ENCODE results near the gene NFIL3.
A peak's percentile ranks its signal among the peaks of the same experiment; 100 is the strongest.
"Not testable (repeated sequence)": the region's sequence is repeated elsewhere in the genome, so short reads cannot be mapped to it uniquely, and the experiment has no call there.

Gene NFIL3

DNA sequence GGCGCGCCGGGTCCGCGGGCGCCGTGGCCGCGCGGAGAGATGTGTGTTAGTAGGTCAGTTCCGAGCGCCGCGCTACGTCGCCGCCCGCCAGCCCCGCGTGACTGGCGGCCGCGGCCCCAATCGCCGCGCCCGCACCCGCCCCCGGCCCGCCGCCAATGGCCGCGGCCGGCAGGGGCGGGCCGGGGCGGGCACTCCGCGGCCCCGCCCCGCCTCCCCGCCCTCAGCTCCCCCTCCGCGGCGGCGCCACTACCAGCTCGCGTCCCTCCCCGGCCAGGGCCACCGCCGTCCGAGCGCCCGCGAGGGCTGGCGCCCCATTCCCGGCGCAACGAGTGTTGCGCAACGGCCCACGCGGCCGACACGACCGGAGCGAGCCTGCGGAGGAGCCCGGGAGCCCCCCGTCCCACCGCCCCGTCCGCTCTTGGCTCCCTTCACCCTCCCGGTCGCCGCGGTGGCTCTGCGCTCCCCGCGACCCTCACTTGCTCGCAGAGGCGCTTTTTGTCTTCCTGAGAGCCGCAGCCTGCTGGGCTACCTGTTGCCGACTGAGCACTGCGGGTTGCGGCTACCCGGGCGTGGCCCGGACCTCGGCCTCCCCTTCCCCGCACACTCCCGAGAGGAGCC, at the start of gene NFIL3:
NFIL3 (minus strand) TSS at position 48 of the 618 bp plus-strand sequence. CDS start 13,098 bp downstream, outside the sequence.
- DNase-seq, result peak; percentile 63

- not testable (repeated sequence) for DNase-seq
Observed at GRCh38 chr9:91471524-91471923, 47.9 kb upstream of the NFIL3 start.

DNA sequence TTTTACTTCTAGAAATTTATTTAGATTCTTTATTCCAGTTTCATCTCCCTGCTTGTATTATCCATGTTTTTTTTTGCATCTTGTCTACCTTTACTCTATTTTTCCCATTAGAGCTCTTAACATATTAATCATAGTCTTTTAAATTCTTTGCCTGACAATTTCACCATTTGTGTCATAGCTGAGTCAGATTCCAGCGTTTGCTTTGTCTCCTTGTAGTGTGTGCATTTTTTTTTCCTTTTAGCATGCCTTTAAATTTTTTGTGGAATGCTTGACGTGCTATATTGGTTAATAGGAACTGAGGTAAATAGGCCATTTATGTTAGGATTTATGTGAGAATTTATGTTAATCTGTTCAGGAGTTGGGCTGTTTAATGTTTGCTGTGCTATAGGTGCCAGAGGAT, 41.8 kb upstream of the NFIL3 start:
- DNase-seq, result no peak

DNA sequence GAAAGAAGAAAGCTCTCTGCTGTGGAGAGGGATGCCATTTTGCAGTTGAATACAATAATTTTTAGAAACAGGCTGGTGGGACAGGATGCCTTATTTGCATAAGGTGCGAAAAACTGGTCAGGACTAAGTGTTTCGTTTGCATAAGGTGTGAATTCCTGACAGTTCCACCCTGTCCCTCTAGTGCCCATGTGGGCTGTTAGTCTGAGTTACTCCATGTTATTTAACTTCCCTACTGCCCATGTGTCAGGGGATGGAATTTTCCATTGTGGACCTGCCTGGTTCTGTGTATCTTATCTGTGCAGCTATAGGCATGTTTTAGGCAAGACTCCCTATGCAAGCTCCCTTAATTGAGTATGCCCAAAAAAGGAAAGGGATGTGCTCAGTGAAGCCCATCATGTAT, 35.3 kb upstream of the NFIL3 start:
- no peak for DNase-seq

DNA sequence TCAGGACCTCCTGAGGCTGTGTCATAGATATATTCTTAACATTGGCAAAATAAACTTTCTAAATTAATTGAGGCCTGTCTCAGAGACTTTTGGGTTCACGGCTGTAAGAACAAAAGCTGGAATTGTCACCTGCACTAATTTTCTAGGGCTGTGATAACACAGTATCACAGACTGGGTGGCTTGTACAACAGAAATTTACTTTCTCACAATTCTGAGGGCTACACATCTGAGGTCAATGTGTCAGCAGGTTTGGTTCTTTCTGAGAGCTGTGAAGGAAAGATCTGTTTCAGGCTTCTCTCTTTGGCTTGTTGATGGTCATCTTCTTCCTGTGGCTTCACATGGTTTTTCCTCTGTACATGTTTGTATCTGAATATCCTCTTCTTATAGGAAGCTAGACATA, 29.2 kb upstream of the NFIL3 start:
- DNase-seq, result no peak

DNA sequence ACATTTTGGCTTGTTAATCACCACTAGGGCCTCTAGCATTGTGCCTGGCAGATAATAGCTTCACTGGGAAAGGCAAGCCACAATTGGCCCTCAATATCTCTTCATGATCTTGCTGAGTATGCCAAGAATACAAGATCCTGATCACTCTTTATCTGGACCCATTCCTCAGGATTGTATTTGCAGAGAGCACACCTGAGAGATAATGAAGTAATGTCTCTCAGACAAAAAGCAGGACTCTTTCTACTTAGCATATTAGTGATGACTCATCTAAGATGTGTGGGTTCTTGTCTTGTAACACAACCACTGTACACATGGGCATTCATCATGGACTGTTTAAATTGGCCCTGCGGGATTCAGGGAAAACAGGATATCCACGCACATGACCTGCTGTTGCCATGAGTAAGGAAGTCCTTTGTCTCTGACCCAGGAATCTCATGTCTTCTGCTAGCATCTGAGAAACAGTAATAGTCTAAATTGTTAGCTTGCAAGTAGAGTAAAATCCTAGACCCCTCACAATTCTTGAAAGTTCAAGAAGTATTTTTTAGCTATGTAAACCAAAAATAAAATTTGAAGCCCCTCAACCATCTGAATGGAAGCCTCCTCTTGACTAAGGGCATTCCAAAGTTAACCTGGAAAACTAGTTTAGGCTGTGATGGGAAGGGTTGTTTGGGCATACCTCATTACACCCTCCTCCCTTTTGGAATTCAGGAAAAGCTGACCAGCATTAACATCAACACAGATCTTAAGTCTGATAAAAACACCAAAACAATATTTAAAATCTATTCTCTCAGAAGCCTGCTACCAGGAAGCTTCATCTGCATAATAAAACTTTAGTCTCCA, 28.0 kb upstream of the NFIL3 start:
- DNase-seq, result no peak

DNA sequence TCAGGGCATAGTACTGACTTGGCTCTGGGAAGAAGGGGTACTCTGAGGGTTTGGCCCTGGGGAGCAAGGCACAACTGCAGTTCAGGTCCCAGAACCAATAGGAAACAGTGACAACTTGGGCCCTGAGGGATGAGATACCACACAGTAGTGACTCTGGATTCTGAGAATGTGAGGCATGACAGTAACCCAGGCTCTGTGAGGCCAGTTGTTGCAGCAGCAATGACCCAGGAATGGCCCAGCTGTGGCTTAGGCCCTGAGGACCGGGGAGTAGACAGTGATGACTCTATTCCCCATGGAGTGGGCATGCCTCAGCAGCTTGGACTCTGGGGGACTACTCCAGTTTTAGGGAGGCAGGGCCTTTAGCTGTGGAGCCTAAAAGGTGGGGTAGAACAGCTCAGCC, 21.5 kb upstream of the NFIL3 start:
- no peak for DNase-seq

GRCh38 chr9:91443994-91444392, 20.4 kb upstream of the NFIL3 start:
- DNase-seq, result no peak

GRCh38 chr9:91443321-91443993, 19.8 kb upstream of the NFIL3 start:
- DNase-seq, result no peak

- no peak for DNase-seq
Observed at GRCh38 chr9:91436841-91437240, 13.2 kb upstream of the NFIL3 start.

DNA sequence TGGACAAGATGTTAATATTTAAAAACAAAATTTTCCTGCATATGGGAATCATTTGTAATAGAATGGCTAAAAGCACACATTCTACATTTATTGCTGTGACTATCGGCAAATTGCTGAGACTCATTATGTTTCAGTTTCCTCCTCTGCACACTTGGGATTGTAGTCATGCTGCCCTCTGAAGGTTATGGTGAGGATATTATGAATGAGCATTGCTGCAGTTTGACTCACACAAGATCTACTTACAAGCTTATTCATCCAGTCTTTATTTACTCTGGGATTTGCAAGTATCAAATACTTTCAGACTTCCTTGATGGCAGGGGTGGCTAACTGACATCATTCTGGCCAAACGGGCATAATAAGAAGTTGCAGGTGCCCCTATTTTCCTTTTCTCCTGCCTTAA, 9.5 kb upstream of the NFIL3 start:
- no peak for DNase-seq

- no peak for DNase-seq
Observed at GRCh38 chr9:91431485-91431884, 7.9 kb upstream of the NFIL3 start.

DNA sequence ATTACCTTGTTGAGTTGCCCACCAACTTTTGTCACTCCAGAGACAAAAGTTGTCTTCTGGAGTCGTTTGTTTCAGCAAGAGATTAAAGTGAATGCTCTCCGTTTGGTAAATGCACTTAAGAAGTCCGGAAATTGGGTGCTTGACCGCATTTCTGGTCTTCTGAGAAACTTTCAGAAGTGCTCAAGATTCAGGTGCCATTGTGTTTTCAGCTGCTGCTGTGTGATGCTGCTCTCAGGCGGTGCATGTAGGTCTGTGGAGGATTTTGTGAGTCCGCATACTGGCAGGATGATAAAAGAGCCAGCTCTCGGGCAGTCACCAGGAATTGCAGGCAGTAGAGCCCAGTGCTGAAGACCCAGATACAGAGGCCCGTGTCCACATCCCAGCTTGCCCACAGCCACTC, 5.9 kb upstream of the NFIL3 start:
- no peak for DNase-seq

GRCh38 chr9:91428927-91429351, 5.3 kb upstream of the NFIL3 start:
- DNase-seq, result no peak

DNA sequence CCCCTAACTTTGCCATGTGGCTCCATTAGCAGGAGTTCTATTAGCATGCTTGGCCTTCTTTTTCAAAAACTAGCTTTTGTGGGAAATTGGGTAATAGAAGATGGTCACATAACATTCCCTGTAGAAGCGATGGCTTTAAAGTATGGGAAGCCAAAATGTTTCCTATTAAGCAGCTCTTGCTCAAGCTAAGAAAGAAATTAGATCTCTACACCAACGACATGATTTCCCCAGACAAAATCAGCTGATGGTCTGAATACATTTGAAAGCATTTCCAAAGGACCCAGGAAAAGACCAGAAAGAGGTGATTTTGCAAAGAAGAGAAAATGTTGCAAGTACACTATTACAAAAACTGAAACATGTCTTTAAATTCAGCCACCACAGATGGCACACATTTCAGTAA, 4.8 kb upstream of the NFIL3 start:
- no peak for DNase-seq

DNA sequence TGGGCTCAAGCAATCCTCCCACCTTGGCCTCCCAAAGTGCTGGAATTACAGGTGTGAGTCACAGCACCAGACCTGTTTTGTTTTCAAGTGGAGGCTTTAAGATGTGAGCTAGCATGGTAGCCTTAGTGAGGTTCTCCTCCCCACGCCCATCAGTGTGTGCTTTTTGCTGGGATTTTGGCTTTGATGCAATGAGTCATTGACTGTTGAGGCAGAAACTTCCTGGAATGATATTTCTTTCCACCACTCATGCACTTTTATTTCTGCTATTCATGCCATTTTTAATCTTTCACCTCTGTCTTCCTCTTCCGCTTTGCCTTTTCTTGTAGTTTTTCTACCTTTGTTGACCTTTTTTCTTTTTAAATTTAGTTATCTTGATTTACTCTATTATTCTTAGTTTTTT, 4.2 kb upstream of the NFIL3 start:
- no peak for DNase-seq

DNA sequence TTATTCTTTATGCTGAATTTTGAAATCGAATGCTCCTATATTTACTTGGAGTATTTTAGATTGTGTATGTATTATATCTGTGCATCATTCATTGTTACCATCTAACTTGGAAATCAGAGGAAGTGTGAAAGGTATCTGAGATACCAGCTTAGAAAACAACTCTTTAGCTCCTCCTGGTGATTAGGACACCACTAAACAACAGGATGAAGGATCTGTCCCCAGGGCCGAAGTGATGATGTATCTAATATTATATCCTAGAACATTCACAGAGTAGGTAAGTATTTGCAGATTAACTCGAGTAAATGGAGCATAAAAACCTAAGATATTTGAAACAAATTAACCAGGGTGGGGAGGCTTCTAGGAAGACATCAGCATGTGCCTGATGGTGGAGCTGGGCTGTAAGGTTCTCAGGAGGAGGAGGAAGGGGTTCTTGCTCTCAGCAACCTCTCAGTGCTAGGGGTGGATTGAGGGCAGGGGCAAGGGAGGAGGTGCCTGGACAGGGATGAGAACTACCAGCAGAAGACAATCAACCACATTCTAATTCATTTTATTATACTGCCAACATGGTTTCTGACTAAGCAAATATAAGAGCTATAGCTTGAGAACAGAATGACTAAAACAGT, 2.6 kb upstream of the NFIL3 start:
- DNase-seq, result no peak

DNA sequence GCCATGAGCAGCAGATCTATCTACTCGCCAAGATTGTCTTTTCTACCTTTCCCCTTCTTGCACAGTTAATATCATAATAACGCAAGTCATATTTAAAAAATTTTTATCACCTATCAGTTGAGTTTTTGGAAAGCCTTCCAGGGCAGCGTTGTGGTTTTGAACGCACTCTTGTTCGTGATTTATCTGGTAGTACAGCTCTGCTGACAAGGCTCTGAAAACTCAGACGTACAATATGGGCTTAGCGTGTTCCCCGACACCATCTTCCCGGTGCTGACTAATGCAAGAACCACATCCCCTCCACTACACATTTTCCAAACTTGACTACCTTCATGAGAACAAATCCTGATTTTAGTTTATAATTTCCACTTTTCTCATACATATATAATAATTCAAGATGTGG, 1.6 kb upstream of the NFIL3 start:
- DNase-seq, result no peak

DNA sequence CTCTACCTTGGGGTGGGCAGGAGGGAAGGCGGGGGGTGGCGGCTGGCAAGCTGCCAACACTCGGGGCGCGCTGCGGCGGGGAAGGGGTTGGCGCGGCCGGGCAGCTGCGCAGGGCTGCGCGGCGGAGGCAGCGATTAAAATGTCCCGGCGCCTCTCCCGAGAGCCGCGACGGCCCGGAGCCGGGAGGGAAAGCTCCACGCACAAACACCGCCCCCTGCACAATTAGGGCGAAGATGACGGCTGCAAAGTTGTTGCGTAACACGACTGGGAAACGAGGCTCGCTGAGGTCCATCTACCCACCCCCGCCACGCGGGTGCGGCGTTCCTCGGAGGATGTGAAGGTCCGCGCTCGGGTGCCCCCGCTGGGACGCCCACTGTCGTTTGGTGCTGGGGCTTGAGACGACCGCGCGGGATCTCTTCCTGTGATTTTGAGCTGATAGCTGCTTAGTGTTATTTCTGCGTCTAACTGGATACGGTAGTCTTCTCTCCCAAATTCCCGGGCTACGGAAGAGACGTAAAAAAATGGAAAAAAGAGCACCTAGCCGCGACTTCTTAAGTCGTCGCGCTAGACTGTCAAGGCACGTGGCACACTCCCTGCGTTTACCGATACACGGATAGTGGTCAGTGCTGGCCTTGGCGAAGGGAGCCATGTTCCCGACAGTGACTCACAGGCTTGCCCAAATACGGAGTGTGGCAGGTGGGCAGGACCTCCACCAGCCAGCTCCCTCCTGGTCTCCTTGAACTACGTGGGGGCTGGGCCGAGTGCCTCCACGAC, 958 bp upstream of the NFIL3 start:
- peak; percentile 41 for DNase-seq

DNA sequence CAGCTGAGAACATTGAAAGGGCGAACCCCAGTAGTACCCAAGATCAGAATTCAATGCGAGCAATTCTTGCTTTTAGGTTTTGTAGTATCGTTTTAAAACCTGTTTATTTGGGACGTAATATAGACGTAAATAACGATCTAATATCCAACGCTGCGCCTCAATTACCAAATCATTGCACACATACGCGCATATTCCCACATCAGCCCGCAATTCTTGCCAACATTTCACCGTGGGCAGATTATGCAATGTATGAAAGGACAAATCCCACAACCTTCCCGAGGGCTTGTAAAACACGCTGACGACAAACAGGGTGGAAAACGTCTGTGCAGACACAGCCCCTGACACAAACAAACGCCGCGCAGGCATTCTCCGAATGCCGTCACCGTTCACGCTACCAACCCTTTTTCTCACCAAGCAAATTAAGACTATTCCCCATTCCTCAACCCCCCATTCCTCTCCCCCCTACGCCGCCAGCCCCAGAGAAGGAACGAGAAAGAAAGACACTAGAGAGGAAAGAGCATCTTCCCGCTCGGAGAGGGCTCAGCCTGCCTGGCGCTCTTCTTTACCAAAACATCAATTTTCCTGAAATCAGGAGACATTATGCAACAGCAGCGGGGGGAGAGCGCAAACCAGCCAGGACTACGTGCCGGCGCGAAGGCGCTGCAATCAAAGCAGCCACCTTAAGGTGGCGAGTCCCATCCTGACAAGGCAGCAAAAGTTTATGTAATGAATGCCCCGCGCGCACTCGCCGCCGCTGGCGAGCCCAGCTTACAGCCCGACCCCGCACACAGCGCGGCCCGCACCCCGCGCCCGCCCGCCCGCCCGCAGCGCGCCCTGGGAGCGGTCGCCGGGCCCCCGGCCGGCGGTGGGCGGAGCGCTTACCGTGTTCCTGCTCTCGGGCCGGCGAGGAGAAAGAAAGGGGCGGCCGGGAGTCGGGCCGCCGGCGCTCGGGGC, 597 bp downstream of the NFIL3 start:
- peak; percentile 30 for DNase-seq

DNA sequence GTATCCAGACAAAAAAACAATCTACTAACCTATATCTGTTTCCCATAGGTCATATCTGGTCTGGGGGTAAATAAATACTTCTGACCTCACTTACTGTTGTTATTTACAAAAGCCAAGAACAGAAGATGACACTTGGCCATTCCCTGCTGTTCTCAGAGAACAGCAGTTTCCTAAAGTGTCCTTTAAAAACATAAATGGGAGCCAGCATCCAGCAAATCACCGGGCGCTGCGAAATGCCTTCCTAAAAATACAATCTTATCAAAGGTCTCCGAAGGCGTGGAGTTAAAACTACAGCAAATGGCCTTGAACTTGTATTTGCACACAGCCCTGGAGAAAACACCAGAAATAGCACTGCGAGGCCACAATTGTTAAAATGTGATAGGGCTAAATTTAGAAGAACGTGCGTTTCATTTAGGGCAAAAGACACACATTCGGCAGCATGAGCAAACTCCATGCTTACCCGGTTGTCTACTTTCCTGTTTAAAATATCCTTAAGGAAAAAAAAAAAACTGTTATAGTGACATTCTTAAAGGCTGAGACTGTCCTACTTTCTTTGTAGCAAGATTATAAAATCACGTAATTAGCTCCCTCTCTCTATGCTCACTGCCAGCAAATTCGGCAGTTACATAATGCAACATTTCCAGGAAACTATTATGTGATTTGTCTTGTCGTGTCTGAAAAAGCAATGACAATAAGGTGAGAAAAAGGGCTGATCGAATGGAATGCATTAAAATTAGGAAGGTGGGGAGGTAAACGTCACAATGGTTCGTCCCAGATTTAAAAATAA, 1.5 kb downstream of the NFIL3 start:
- DNase-seq, result no peak
